GM12878 (cell line): ENCODE results near the gene ZSWIM7. TPM values are rescaled to one million over a fixed set of nuclear protein-coding genes. Genes with fewer than 3 reads are reported as not detected.

Source experiments
- CBFB ChIP-seq: IDR thresholded peaks from 2 replicates; pipeline ENCODE4 v1.6.1; 2016; ENCODE audit warnings: antibody characterized with exemption, low read depth
- CBX3 ChIP-seq: fragments of 200-600 bp; sonication (generic); IDR thresholded peaks from 2 replicates; pipeline ENCODE4 v1.6.1; 2016; ENCODE audit warnings: low read depth, borderline replicate concordance
- CEBPB ChIP-seq, 2 experiments: fragments of 150-350 bp in 1 of 2; IDR thresholded peaks; 2 replicates each; pipeline ENCODE4 v1.6.1; 2012 to 2014; ENCODE audit warnings: low read depth in 2 of 2, low read length in 2 of 2, borderline replicate concordance in 1 of 2, inconsistent platforms in 1 of 2
- CHD4 ChIP-seq: fragments of 200-600 bp; sonication (generic); IDR thresholded peaks from 2 replicates; pipeline ENCODE4 v1.6.1; 2016; ENCODE audit warnings: mild to moderate bottlenecking
- E2F8 ChIP-seq: fragments of 450-650 bp; IDR thresholded peaks from 2 replicates; pipeline ENCODE4 v1.6.1; 2018; ENCODE audit warnings: mild to moderate bottlenecking, low read depth, moderate library complexity; ENCODE audit not compliant: partially characterized antibody
- EGR1 ChIP-seq, 2 experiments: IDR thresholded peaks; 1 replicate in 1 of 2; 2 replicates in 1 of 2; pipeline ENCODE4 v1.6.1; 2011 to 2012; ENCODE audit warnings: low read depth in 2 of 2, low read length in 2 of 2, borderline replicate concordance in 1 of 2, mild to moderate bottlenecking in 1 of 2, moderate library complexity in 1 of 2
- FOXK2 ChIP-seq: fragments of 450-650 bp; IDR thresholded peaks from 2 replicates; pipeline ENCODE4 v1.6.1; 2017; ENCODE audit warnings: mild to moderate bottlenecking, moderate library complexity
- HDAC2 ChIP-seq: fragments of 200-600 bp; sonication (generic); IDR thresholded peaks from 2 replicates; pipeline ENCODE4 v1.6.1; 2017
- IKZF2 ChIP-seq, 2 experiments: fragments of 450-650 bp; IDR thresholded peaks; 2 replicates each; pipeline ENCODE4 v1.6.1; 2017; ENCODE audit warnings: mild to moderate bottlenecking in 2 of 2, moderate library complexity in 2 of 2
- JUND ChIP-seq: IDR thresholded peaks from 2 replicates; pipeline ENCODE4 v1.6.1; 2012; ENCODE audit warnings: low read depth, mild to moderate bottlenecking, low read length, improper control_type of control experiment, moderate library complexity
- MTA2 ChIP-seq: fragments of 450-650 bp; IDR thresholded peaks from 2 replicates; pipeline ENCODE4 v1.6.1; 2016; ENCODE audit warnings: low read depth, mild to moderate bottlenecking, moderate library complexity
- NFYB ChIP-seq: IDR thresholded peaks from 2 replicates; pipeline ENCODE4 v1.6.1; 2011; ENCODE audit warnings: low read depth, mild to moderate bottlenecking, low read length, improper control_type of control experiment, moderate library complexity; ENCODE audit not compliant: insufficient read depth
- NR2F1 ChIP-seq: fragments of 450-650 bp; conservative IDR thresholded peaks from 2 replicates; pipeline ENCODE4 v1.6.1; 2017; ENCODE audit warnings: mild to moderate bottlenecking
- PBX3 ChIP-seq: IDR thresholded peaks from 2 replicates; pipeline ENCODE4 v1.6.1; 2011; ENCODE audit warnings: mild to moderate bottlenecking, low read depth, low read length, moderate library complexity; ENCODE audit not compliant: insufficient replicate concordance
- PRDM15 ChIP-seq: fragments of 450-650 bp; formaldehyde crosslinking; IDR thresholded peaks from 2 replicates; pipeline ENCODE4 v1.4.0; 2020; ENCODE audit warnings: mild to moderate bottlenecking, moderate library complexity
- SUPT20H ChIP-seq: IDR thresholded peaks from 2 replicates; pipeline ENCODE4 v1.6.1; 2011; ENCODE audit warnings: low read depth, mild to moderate bottlenecking, low read length, moderate library complexity, borderline replicate concordance; ENCODE audit not compliant: control insufficient read depth
- TCF12 ChIP-seq: IDR thresholded peaks from 2 replicates; pipeline ENCODE4 v1.6.1; 2011; ENCODE audit warnings: low read depth, mild to moderate bottlenecking, low read length
- ZNF384 ChIP-seq: IDR thresholded peaks from 2 replicates; pipeline ENCODE4 v1.6.1; 2012; ENCODE audit warnings: low read depth, mild to moderate bottlenecking, low read length, improper control_type of control experiment, borderline replicate concordance
- ZZZ3 ChIP-seq: IDR thresholded peaks from 2 replicates; pipeline ENCODE4 v1.6.1; 2011; ENCODE audit warnings: low read depth; ENCODE audit not compliant: control insufficient read depth, insufficient read length
- polyA plus RNA-seq, 11 experiments: library from polyadenylated mRNA; depleted of rRNA in 4 of 11; unstranded in 6 of 11; stranded (reverse) in 5 of 11; fragments of >200 nt; fragmentation: Nextera tagmentation in 4 of 11; fragmentation: Illumina TruSeq in 1 of 11; extraction: Ambion mirVana in 4 of 11; extraction: Trizol in 1 of 11; gene quantifications; 1 replicate in 1 of 11; 2 replicates in 10 of 11; pipeline versions ENCODE4 v1.2.1 to v1.2.3, GENCODE V29; 2011 to 2016; ENCODE audit warnings: inconsistent platforms in 2 of 11, missing spikeins in 2 of 11, low read depth in 1 of 11
- total RNA-seq, 4 experiments: library from RNA; depleted of rRNA in 3 of 4; stranded (reverse); fragments of >200 nt in 3 of 4; fragmentation: Illumina TruSeq in 1 of 4; extraction: Trizol in 1 of 4; gene quantifications; 2 replicates each; pipeline versions ENCODE4 v1.2.1 to v1.2.3, GENCODE V29; 2013 to 2021
- TF ChIP-seq, protein P1 (sequence below): IDR thresholded peaks from 2 replicates; pipeline ENCODE4 v1.6.1; 2011; ENCODE audit warnings: low read depth, low read length, improper control_type of control experiment, borderline replicate concordance
- TF ChIP-seq, protein P2 (sequence below): IDR thresholded peaks from 2 replicates; pipeline ENCODE4 v1.6.1; 2011; ENCODE audit warnings: borderline replicate concordance, low read depth, mild to moderate bottlenecking, moderate library complexity, low read length; ENCODE audit not compliant: insufficient read depth, poor library complexity, severe bottlenecking

The ZSWIM7 gene
- total and polyA plus RNA-seq, 10 of the 15 experiments (the other 5 are each of a cell fraction or from before 2014, with no cell fraction given), result 7.0 to 26.6 (median 9.9) TPM

- peak; percentile 28; the same call in 1 of the 2 replicates for TF ChIP-seq MTA2
- no peak for TF ChIP-seq JUND
- no peak for TF ChIP-seq CHD4
- TF ChIP-seq NFYB, result no peak
- TF ChIP-seq ZNF384, result no peak
- 0 out of 4 replicates have a peak, but pooled peaks of 1 of the 2 experiments have one; percentile 36 for TF ChIP-seq CEBPB (IDR thresholded peaks at IDR 0.05; ENCODE audit: borderline replicate concordance in 1 of 2, low read depth in 2 of 2, low read length in 2 of 2)
- TF ChIP-seq TCF12, result no peak
- TF ChIP-seq SUPT20H, result no peak
- no peak for TF ChIP-seq CBX3
- no peak for TF ChIP-seq EGR1 (IDR thresholded peaks at IDR 0.05; ENCODE audit: borderline replicate concordance in 1 of 2, low read depth in 2 of 2, low read length in 2 of 2)
- no peak for TF ChIP-seq CBFB
- no peak for TF ChIP-seq NR2F1
- peak in 1 of 2 experiments; percentile 32; a peak in 2 of 4 replicates for TF ChIP-seq IKZF2 (IDR thresholded peaks at IDR 0.05)
- no peak for TF ChIP-seq HDAC2
- no peak for TF ChIP-seq E2F8
- no peak for TF ChIP-seq PBX3
- TF ChIP-seq, protein P1, sequence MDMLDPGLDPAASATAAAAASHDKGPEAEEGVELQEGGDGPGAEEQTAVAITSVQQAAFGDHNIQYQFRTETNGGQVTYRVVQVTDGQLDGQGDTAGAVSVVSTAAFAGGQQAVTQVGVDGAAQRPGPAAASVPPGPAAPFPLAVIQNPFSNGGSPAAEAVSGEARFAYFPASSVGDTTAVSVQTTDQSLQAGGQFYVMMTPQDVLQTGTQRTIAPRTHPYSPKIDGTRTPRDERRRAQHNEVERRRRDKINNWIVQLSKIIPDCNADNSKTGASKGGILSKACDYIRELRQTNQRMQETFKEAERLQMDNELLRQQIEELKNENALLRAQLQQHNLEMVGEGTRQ, result no peak
- no peak for TF ChIP-seq ZZZ3
- no peak for TF ChIP-seq FOXK2
- no peak for TF ChIP-seq PRDM15 (CRISPR knock-in tag)
- TF ChIP-seq, protein P2, sequence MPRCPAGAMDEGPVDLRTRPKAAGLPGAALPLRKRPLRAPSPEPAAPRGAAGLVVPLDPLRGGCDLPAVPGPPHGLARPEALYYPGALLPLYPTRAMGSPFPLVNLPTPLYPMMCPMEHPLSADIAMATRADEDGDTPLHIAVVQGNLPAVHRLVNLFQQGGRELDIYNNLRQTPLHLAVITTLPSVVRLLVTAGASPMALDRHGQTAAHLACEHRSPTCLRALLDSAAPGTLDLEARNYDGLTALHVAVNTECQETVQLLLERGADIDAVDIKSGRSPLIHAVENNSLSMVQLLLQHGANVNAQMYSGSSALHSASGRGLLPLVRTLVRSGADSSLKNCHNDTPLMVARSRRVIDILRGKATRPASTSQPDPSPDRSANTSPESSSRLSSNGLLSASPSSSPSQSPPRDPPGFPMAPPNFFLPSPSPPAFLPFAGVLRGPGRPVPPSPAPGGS, result no peak
These were observed 18.3 kb downstream of the ZSWIM7 start (continued) for GRCh38 chr17:15981208-15981607.
